Spinal cord (tissue), 10 donors: ENCODE results near the gene ACOT8. TPM values are rescaled to one million over a fixed set of nuclear protein-coding genes. Genes with fewer than 3 reads are reported as not detected.

ENCODE experiments used
- DNase-seq, 6 donors: peaks; one replicate each; pipeline versions ENCODE4 v3.0.0 to v3.0.0-alpha.2; 2013 to 2015; ENCODE audit warnings: low spot score in 6 of 6, low read depth in 4 of 6
- H3K27ac ChIP-seq: one replicate; pipeline ENCODE4 v1.5.1; 2013; ENCODE audit warnings: low read depth, low read length, control low read depth
- H3K27me3 ChIP-seq: one replicate; pipeline ENCODE4 v1.6.1; 2013; ENCODE audit warnings: low read length; ENCODE audit not compliant: control insufficient read depth, insufficient read depth
- H3K36me3 ChIP-seq: one replicate; pipeline ENCODE4 v1.6.1; 2013; ENCODE audit warnings: low read length; ENCODE audit not compliant: control insufficient read depth, insufficient read depth
- H3K4me1 ChIP-seq: one replicate; pipeline ENCODE4 v1.6.1; 2013; ENCODE audit warnings: low read length; ENCODE audit not compliant: control insufficient read depth, insufficient read depth
- H3K4me3 ChIP-seq: one replicate; pipeline ENCODE4 v1.5.1; 2013; ENCODE audit warnings: low read depth, low read length, control low read depth
- H3K9me3 ChIP-seq: one replicate; pipeline ENCODE4 v1.6.1; 2013; ENCODE audit warnings: low read length; ENCODE audit not compliant: control insufficient read depth, insufficient read depth
- WGBS: methylation state at CpG from one replicate; pipeline ENCODE4 v1.1.5; 2013; ENCODE audit warnings: missing lambda C conversion rate; ENCODE audit not compliant: insufficient coverage; 5-methylcytosine and 5-hydroxymethylcytosine counted together
- polyA plus RNA-seq, 2 donors: library from polyadenylated mRNA; unstranded; fragments of 120-200 nt; gene quantifications; one replicate each; pipeline ENCODE4 v1.2.1, GENCODE V29; 2013; ENCODE audit not compliant: insufficient read length in 2 of 2
- total RNA-seq, 2 donors: library from RNA; depleted of rRNA in 1 of 2; stranded (reverse); fragments of 120-200 nt in 1 of 2; fragments of >200 nt in 1 of 2; gene quantifications; one replicate each; pipeline versions ENCODE4 v1.2.3 to v1.2.4, GENCODE V29; 2013 to 2014
- donor health status: healthy.

ACOT8 gene
- total and polyA plus RNA-seq, 4 donors = 27.8 to 46.3 (median 38.3) TPM

DNA sequence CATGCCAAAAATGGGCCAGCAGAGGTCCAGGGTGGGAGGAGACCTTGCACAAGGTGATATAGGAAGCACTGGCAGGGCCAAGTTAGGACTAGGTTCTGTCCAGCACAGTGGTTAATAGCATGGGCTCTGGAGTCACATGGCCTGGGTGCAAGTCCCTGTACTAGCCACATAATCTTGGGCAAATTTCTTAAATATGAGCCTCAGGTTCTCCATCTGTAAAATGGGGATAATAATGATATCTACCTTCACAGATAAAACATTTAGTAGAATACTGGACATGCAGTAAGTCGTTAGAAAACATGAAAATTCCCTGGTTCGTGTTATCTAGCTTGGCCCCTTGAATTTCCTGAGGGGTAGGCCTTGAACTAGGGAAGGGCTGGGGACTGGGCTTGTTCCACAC lies 40.1 kb upstream of the ACOT8 start:
- peaks cover 73% of the 10 kb centered on the region for H3K36me3 ChIP-seq
- no peak overlapping the region for H3K27ac ChIP-seq
- DNase-seq = no peak
- peaks cover 7% of the 10 kb centered on the region for H3K4me1 ChIP-seq
- no peaks in the 10 kb centered on the region for H3K27me3 ChIP-seq
- H3K4me3 ChIP-seq = no peak overlapping the region
- H3K9me3 ChIP-seq = no peaks in the 10 kb centered on the region
- no CpG with 5 or more reads among the region's 2 CpGs for WGBS

GRCh38 chr20:45896641-45897161 lies 39.5 kb upstream of the ACOT8 start:
- no peak overlapping the region for H3K27ac ChIP-seq
- DNase-seq = no peak
- 94% methylated on average over 9 of the region's 14 CpGs for WGBS
- H3K4me3 ChIP-seq = no peak overlapping the region
- peaks cover 13% of the 10 kb centered on the region for H3K4me1 ChIP-seq
- no peaks in the 10 kb centered on the region for H3K27me3 ChIP-seq
- peaks cover 68% of the 10 kb centered on the region for H3K36me3 ChIP-seq
- no peaks in the 10 kb centered on the region for H3K9me3 ChIP-seq

GRCh38 chr20:45894797-45895196 lies 37.6 kb upstream of the ACOT8 start:
- H3K4me3 ChIP-seq = no peak overlapping the region
- H3K27me3 ChIP-seq = no peaks in the 10 kb centered on the region
- H3K4me1 ChIP-seq = peaks cover 29% of the 10 kb centered on the region
- H3K27ac ChIP-seq = no peak overlapping the region
- H3K9me3 ChIP-seq = no peaks in the 10 kb centered on the region
- peaks cover 56% of the 10 kb centered on the region for H3K36me3 ChIP-seq
- 88% methylated on average over 3 of the region's 12 CpGs for WGBS
- DNase-seq = no peak

- Histone ChIP-seq H3K4me1 (peaks cover 39% of the 10 kb centered on the region), H3K4me3 (no peak overlapping the region), H3K27ac (no peak overlapping the region), H3K36me3 (peaks cover 47% of the 10 kb centered on the region), H3K27me3 (no peaks in the 10 kb centered on the region), H3K9me3 (no peaks in the 10 kb centered on the region)
- 63% methylated on average over 2 of the region's 4 CpGs for WGBS
- no peak for DNase-seq
Observed at GRCh38 chr20:45893831-45894230, 36.6 kb upstream of the ACOT8 start.

GRCh38 chr20:45892828-45893500 lies 35.8 kb upstream of the ACOT8 start:
- Histone ChIP-seq H3K27me3 (no peaks in the 10 kb centered on the region), H3K27ac (no peak overlapping the region), H3K4me1 (peaks cover 42% of the 10 kb centered on the region), H3K9me3 (no peaks in the 10 kb centered on the region), H3K4me3 (no peak overlapping the region), H3K36me3 (peaks cover 43% of the 10 kb centered on the region)
- WGBS = 80% methylated on average over 1 of the region's 4 CpGs
- DNase-seq = no peak

DNA sequence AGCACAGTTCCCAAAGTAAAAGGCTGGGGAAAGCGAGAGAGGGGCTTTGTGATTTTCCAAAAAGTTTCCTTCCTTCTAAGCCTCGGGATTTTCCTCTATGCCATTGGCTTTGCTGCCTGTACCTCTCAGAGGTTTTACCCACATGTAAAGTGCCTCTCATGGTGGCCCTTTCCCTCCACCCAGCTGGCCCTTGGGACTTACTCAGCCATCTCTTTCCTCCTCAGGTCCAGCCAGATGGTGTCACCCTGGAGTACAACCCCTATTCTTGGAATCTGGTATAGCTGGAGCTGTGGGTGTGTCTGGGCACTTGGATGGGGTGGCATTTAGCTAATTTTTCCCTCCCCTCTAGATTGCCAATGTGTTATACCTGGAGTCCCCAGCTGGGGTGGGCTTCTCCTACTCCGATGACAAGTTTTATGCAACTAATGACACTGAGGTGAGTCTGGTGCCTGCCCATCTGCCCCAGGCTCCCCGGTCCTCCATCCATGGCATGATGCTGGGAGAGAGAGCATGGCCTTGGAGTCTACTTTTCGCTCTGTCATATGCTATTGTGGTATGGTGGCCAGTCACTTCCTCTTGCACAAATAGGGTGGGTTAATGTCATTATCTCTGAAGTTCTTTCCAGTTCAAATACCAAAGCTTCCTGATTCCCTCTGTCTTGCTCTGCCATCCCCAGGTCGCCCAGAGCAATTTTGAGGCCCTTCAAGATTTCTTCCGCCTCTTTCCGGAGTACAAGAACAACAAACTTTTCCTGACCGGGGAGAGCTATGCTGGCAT lies 35.0 kb upstream of the ACOT8 start:
- DNase-seq = no peak
- Histone ChIP-seq H3K36me3 (peaks cover 42% of the 10 kb centered on the region), H3K4me3 (peak overlapping the region; percentile 94), H3K4me1 (peaks cover 42% of the 10 kb centered on the region), H3K9me3 (no peaks in the 10 kb centered on the region), H3K27ac (no peak overlapping the region), H3K27me3 (no peaks in the 10 kb centered on the region)
- 91% methylated on average over 7 of the region's 9 CpGs for WGBS

DNA sequence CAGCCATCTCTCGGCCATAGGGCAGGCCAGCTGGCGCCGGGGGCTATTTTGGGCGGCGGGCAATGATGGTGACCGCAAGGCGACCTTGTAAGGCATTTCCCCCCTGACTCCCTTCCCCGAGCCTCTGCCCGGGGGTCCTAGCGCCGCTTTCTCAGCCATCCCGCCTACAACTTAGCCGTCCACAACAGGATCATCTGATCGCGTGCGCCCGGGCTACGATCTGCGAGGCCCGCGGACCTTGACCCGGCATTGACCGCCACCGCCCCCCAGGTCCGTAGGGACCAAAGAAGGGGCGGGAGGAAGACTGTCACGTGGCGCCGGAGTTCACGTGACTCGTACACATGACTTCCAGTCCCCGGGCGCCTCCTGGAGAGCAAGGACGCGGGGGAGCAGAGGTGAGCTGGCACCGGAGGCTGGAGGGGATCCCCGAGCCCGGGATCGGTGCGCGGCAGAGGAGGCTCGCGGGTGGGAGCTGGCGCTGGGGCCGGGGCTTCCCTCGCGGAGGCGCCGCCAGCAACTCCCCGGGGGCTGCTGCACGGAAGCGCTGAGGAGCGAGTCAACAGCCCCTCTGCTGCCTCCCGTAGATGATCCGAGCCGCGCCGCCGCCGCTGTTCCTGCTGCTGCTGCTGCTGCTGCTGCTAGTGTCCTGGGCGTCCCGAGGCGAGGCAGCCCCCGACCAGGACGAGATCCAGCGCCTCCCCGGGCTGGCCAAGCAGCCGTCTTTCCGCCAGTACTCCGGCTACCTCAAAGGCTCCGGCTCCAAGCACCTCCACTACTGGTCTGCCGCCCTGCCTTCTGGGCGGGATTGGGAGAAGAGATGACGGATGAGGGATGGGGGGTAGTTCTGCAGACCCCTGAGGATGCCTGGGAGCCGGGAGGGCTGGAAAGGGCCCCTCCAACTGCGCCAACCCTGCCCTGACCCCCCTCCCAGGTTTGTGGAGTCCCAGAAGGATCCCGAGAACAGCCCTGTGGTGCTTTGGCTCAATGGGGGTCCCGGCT lies 34.1 kb upstream of the ACOT8 start, which contains the start of the genes CTSA and NEURL2:
CTSA (plus strand) TSS at position 351 of the 999 bp plus-strand sequence; CDS start at position 585, 234 bp downstream.
NEURL2 (minus strand) TSS at position 224 of the 999 bp plus-strand sequence; CDS start at position 7, 217 bp downstream.
- DNase-seq = peak; percentile 86 to 97 (median 88)
- under 1% methylated on average over 71 of the region's 78 CpGs for WGBS
- Histone ChIP-seq H3K9me3 (no peaks in the 10 kb centered on the region), H3K27me3 (no peaks in the 10 kb centered on the region), H3K4me3 (peak within 1 kb of the TSS; percentile 94), H3K36me3 (peaks cover 42% of the 10 kb centered on the region), H3K4me1 (peaks cover 42% of the 10 kb centered on the region), H3K27ac (peak within 1 kb of the TSS; percentile 88)

DNA sequence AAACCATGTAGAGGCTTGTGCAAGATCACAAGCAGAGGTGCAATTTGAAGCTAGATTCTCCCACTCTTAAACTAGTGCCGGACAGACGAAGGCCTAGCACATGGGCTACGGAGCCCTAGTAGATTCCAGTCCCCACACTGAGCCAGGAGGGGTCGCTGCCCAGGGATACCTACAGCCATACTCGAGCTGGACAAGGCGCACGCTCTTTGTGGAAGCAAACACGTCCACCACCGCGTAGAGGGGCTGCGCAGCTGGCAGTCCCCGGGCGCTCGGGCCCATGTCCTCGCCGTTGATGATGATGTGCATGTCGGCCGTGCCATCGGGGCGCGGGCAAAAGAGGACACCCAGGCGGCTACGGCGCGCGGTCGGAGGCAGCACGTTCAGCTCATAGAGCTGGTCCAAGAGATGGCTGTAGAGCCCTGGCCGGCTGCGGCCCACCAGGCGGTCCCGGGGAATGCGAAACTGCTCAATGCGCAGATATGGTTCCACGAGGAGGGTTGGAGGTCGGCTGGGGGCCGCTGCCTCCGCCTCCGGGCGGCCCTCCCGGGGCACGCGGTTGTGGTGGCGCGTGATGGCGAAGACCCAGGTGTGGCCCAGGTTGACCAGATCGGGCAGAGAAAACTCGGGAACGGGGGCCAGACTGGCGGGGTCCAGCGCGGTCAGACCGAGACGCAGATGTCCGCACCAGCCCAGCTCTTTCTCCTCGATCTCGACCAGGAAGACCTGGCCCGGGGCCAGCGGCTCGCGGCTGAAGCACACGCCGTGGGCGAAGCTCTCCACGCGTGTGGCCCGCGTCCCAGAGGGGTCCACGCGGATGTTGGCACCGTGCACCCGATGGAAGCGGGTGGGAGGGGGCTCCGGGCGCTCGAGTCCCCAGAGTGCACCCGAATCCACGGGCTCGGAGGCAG lies 33.1 kb upstream of the ACOT8 start:
- WGBS = under 1% methylated on average over 79 of the region's 79 CpGs

More for the DNA sequence above, 33.1 kb upstream of the ACOT8 start:
- Histone ChIP-seq H3K9me3 (no peaks in the 10 kb centered on the region), H3K27me3 (no peaks in the 10 kb centered on the region), H3K4me3 (peak overlapping the region; percentile 94), H3K4me1 (peaks cover 42% of the 10 kb centered on the region), H3K27ac (peak overlapping the region; percentile 88), H3K36me3 (peaks cover 41% of the 10 kb centered on the region)
- peak; percentile 48 to 94 (median 62) for DNase-seq
